ENCODE data around the gene JMJD1C. TPM values are rescaled to one million over a fixed set of nuclear protein-coding genes. Genes with fewer than 3 reads are reported as not detected.
"Not testable (repeated sequence)": the region's sequence is repeated elsewhere in the genome, so short reads cannot be mapped to it uniquely, and the experiment has no call there.

The JMJD1C gene
- 186 TPM for total RNA-seq

GRCh38 chr10:63465293-63466143 lies at the start of gene JMJD1C:
Gene JMJD1C, minus strand, starts transcription at chr10:63465977. Its CDS starts 315 bp downstream, at chr10:63465662.
- DNase-seq = peak; percentile 45

GRCh38 chr10:63515002-63515763 lies 49.4 kb upstream of the JMJD1C start:
- peak; percentile 17 for DNase-seq

GRCh38 chr10:63506554-63506953 lies 40.8 kb upstream of the JMJD1C start:
- no peak for DNase-seq

GRCh38 chr10:63505562-63505961 lies 39.8 kb upstream of the JMJD1C start:
- no peak for DNase-seq

- no peak for DNase-seq
These were observed 38.5 kb upstream of the JMJD1C start for GRCh38 chr10:63504145-63504881.

- no peak for DNase-seq
These were observed 37.6 kb upstream of the JMJD1C start for GRCh38 chr10:63503395-63503794.

- no peak for DNase-seq
These were observed 37.1 kb upstream of the JMJD1C start for GRCh38 chr10:63502832-63503231.

- no peak for DNase-seq
These were observed 36.2 kb upstream of the JMJD1C start for GRCh38 chr10:63501954-63502353.

- DNase-seq = not testable (repeated sequence)
These were observed 34.8 kb upstream of the JMJD1C start for GRCh38 chr10:63500551-63500950.

- no peak for DNase-seq
These were observed 32.9 kb upstream of the JMJD1C start for GRCh38 chr10:63498665-63499064.

GRCh38 chr10:63497321-63497720 lies 31.5 kb upstream of the JMJD1C start:
- no peak for DNase-seq

- no peak for DNase-seq
These were observed 30.8 kb upstream of the JMJD1C start for GRCh38 chr10:63496561-63496960.

GRCh38 chr10:63494951-63495350 lies 29.2 kb upstream of the JMJD1C start:
- no peak for DNase-seq

GRCh38 chr10:63493004-63493403 lies 27.2 kb upstream of the JMJD1C start:
- DNase-seq = no peak

- DNase-seq = not testable (repeated sequence)
These were observed 26.5 kb upstream of the JMJD1C start for GRCh38 chr10:63492317-63492690.

GRCh38 chr10:63491588-63492316 lies 26.0 kb upstream of the JMJD1C start:
- peak; percentile 91 for DNase-seq

GRCh38 chr10:63489838-63490237 lies 24.1 kb upstream of the JMJD1C start:
- no peak for DNase-seq

- no peak for DNase-seq
These were observed 22.2 kb upstream of the JMJD1C start for GRCh38 chr10:63487990-63488389.

GRCh38 chr10:63483983-63484382 lies 18.2 kb upstream of the JMJD1C start:
- DNase-seq = no peak

- no peak for DNase-seq
These were observed 16.1 kb upstream of the JMJD1C start for GRCh38 chr10:63481815-63482421.

GRCh38 chr10:63480237-63480636 lies 14.5 kb upstream of the JMJD1C start:
- no peak for DNase-seq

GRCh38 chr10:63478564-63478963 lies 12.8 kb upstream of the JMJD1C start:
- no peak for DNase-seq

Measured in skin of body (tissue), 2 donors.